H1 (cell line): ENCODE data around the gene RHOBTB3. TPM values are rescaled to one million over a fixed set of nuclear protein-coding genes. Genes with fewer than 3 reads are reported as not detected.

ENCODE experiments used
- CTCF ChIA-PET: fragments of 300-600 bp; sonication (Branson Sonifier 250); formaldehyde crosslinking; loops from one replicate; lab custom pipeline; 2021; ENCODE audit not compliant: partially characterized antibody; lab: Charles Lee
- POLR2A ChIA-PET: fragments of 300-600 bp; sonication (Branson Sonifier 250); formaldehyde crosslinking; loops from one replicate; lab custom pipeline; 2021; ENCODE audit warnings: inconsistent platforms; ENCODE audit not compliant: partially characterized antibody; lab: Charles Lee
- DNase-seq, 2 experiments: peaks; one replicate each; pipeline versions ENCODE4 v3.0.0 to v3.0.0-alpha.2; 2010 to 2022; ENCODE audit warnings: low spot score in 2 of 2, low read depth in 1 of 2, mixed read lengths in 1 of 2
- FAIRE-seq: peaks from 2 replicates; lab custom pipeline; 2011; peaks lifted over from hg19 to GRCh38; lab: Jason Lieb, UNC
- H2AFZ ChIP-seq: 2 replicates; pipeline ENCODE4 v1.8.1; 2012; ENCODE audit warnings: low read length, inconsistent platforms
- H2AK5ac ChIP-seq: 2 replicates; pipeline ENCODE4 v1.6.1; 2013; ENCODE audit warnings: low read depth, low read length
- H2BK120ac ChIP-seq: replicated peaks from 2 replicates; pipeline ENCODE3; 2013; ENCODE audit warnings: low read depth, low read length, inconsistent platforms
- H2BK12ac ChIP-seq: 2 replicates; pipeline ENCODE4 v1.6.1; 2013; ENCODE audit warnings: low read depth, low read length
- H2BK15ac ChIP-seq: 2 replicates; pipeline ENCODE4 v1.6.1; 2013; ENCODE audit warnings: low read length
- H2BK20ac ChIP-seq: 2 replicates; pipeline ENCODE4 v1.6.1; 2013; ENCODE audit warnings: low read length
- H2BK5ac ChIP-seq: 2 replicates; pipeline ENCODE4 v1.6.1; 2013; ENCODE audit warnings: low read depth, low read length
- H3K14ac ChIP-seq: 2 replicates; pipeline ENCODE4 v1.6.1; 2013; ENCODE audit warnings: inconsistent platforms; ENCODE audit not compliant: insufficient read length
- H3K18ac ChIP-seq: 2 replicates; pipeline ENCODE4 v1.6.1; 2013; ENCODE audit warnings: low read length; ENCODE audit errors: extremely low read depth
- H3K23ac ChIP-seq: 2 replicates; pipeline ENCODE4 v1.6.1; 2013; ENCODE audit warnings: inconsistent platforms; ENCODE audit not compliant: insufficient read length
- H3K23me2 ChIP-seq: 2 replicates; pipeline ENCODE4 v1.6.1; 2013; ENCODE audit warnings: low read depth, low read length
- H3K27ac ChIP-seq: 2 replicates; pipeline ENCODE4 v1.6.1; 2011; ENCODE audit warnings: low read depth, low read length, inconsistent platforms
- H3K27me3 ChIP-seq, 4 experiments: replicated peaks in 1 of 4; 1 replicate in 1 of 4; 2 replicates in 3 of 4; pipeline versions ENCODE4 v1.6.1 to v1.8.1; 2011 to 2013; ENCODE audit warnings: low read length in 3 of 4, mild to moderate bottlenecking in 3 of 4, inconsistent platforms in 2 of 4, mixed read lengths in 2 of 4, moderate library complexity in 1 of 4; ENCODE audit not compliant: control insufficient read depth in 3 of 4, insufficient read depth in 3 of 4; ENCODE audit errors: extremely low read depth in 1 of 4
- H3K36me3 ChIP-seq, 4 experiments: 2 replicates each; pipeline versions ENCODE4 v1.6.1 to v1.8.1; 2011 to 2013; ENCODE audit warnings: mild to moderate bottlenecking in 4 of 4, low read length in 3 of 4, moderate library complexity in 2 of 4, control low read depth in 1 of 4, inconsistent platforms in 1 of 4; ENCODE audit not compliant: insufficient read depth in 4 of 4, control insufficient read depth in 2 of 4
- H3K4ac ChIP-seq: replicated peaks from 2 replicates; pipeline ENCODE3; 2013; ENCODE audit warnings: low read length, low read depth, mixed read lengths, inconsistent platforms; ENCODE audit not compliant: insufficient read length
- H3K4me1 ChIP-seq, 4 experiments: replicated peaks in 1 of 4; 1 replicate in 1 of 4; 2 replicates in 3 of 4; pipeline versions ENCODE4 v1.6.1 to v1.8.1; 2011 to 2013; ENCODE audit warnings: low read length in 3 of 4, inconsistent platforms in 2 of 4, mixed read lengths in 1 of 4; ENCODE audit not compliant: insufficient read depth in 4 of 4, control insufficient read depth in 3 of 4
- H3K4me2 ChIP-seq, 2 experiments: 2 replicates each; pipeline versions ENCODE4 v1.6.1 to v1.8.1; 2011 to 2013; ENCODE audit warnings: low read depth in 2 of 2, low read length in 2 of 2, control low read depth in 1 of 2, inconsistent platforms in 1 of 2, mild to moderate bottlenecking in 1 of 2; ENCODE audit not compliant: insufficient read depth in 1 of 2
- H3K4me3 ChIP-seq, 4 experiments: fragments of 200-600, 300-600 bp in 1 of 4; sonication (generic), shearing (Covaris generic), sonication (Bioruptor Twin) in 1 of 4; 2 replicates each; pipeline versions ENCODE4 v1.5.1 to v1.8.1; 2011 to 2016; ENCODE audit warnings: low read length in 4 of 4, low read depth in 3 of 4, control low read depth in 2 of 4, inconsistent platforms in 2 of 4, mild to moderate bottlenecking in 2 of 4, mixed read lengths in 1 of 4, moderate library complexity in 1 of 4; ENCODE audit not compliant: insufficient read depth in 2 of 4; ENCODE audit errors: extremely low read depth in 1 of 4
- H3K56ac ChIP-seq: replicated peaks from 2 replicates; pipeline ENCODE3; 2013; ENCODE audit warnings: low read depth, mild to moderate bottlenecking, mixed read lengths, low read length, inconsistent platforms; ENCODE audit not compliant: insufficient read length
- H3K79me1 ChIP-seq: 2 replicates; pipeline ENCODE4 v1.6.1; 2013; ENCODE audit warnings: low read depth, low read length, control low read depth
- H3K79me2 ChIP-seq, 2 experiments: 2 replicates each; pipeline versions ENCODE4 v1.6.1 to v1.8.1; 2012 to 2013; ENCODE audit warnings: low read length in 2 of 2, mild to moderate bottlenecking in 2 of 2, inconsistent platforms in 1 of 2; ENCODE audit not compliant: insufficient read depth in 2 of 2, control insufficient read depth in 1 of 2
- H3K9ac ChIP-seq, 4 experiments: replicated peaks in 1 of 4; 1 replicate in 1 of 4; 2 replicates in 3 of 4; pipeline versions ENCODE4 v1.6.1 to v1.8.1; 2011 to 2013; ENCODE audit warnings: low read depth in 3 of 4, low read length in 3 of 4, control low read depth in 2 of 4, mild to moderate bottlenecking in 2 of 4, moderate library complexity in 2 of 4, inconsistent platforms in 1 of 4; ENCODE audit errors: extremely low read depth in 1 of 4
- H3K9me3 ChIP-seq, 2 experiments: 2 replicates each; pipeline versions ENCODE4 v1.6.1 to v1.8.1; 2012 to 2013; ENCODE audit warnings: mild to moderate bottlenecking in 2 of 2, moderate library complexity in 2 of 2, control low read depth in 1 of 2, inconsistent platforms in 1 of 2, low read depth in 1 of 2, low read length in 1 of 2, mixed read lengths in 1 of 2; ENCODE audit not compliant: insufficient read depth in 2 of 2
- H4K20me1 ChIP-seq, 2 experiments: replicated peaks in 1 of 2; 2 replicates each; pipeline versions ENCODE3 to v1.8.1; 2011 to 2013; ENCODE audit warnings: inconsistent platforms in 2 of 2, low read length in 2 of 2, mild to moderate bottlenecking in 1 of 2; ENCODE audit not compliant: insufficient read depth in 2 of 2, control insufficient read depth in 1 of 2
- H4K5ac ChIP-seq: 2 replicates; pipeline ENCODE4 v1.6.1; 2013; ENCODE audit warnings: low read length, low read depth, mixed read lengths, inconsistent platforms; ENCODE audit not compliant: insufficient read length
- H4K8ac ChIP-seq: 2 replicates; pipeline ENCODE4 v1.8.0; 2013; ENCODE audit warnings: mild to moderate bottlenecking, moderate library complexity, low read length, inconsistent platforms; ENCODE audit not compliant: insufficient read depth; ENCODE audit errors: extremely low read depth
- H4K91ac ChIP-seq: replicated peaks from 2 replicates; pipeline ENCODE3; 2013; ENCODE audit warnings: low read length, mixed read lengths, inconsistent platforms; ENCODE audit not compliant: insufficient read length
- FOSL1 ChIP-seq: IDR thresholded peaks from 2 replicates; pipeline ENCODE4 v1.6.1; 2011; ENCODE audit warnings: mild to moderate bottlenecking, low read depth, low read length, moderate library complexity; ENCODE audit not compliant: insufficient read depth
- GTF2F1 ChIP-seq: IDR thresholded peaks from 2 replicates; pipeline ENCODE4 v1.6.1; 2012; ENCODE audit warnings: low read depth, low read length, improper control_type of control experiment, borderline replicate concordance
- KDM4A ChIP-seq: IDR thresholded peaks from one replicate; pipeline ENCODE4 v1.7.1; 2012; ENCODE audit warnings: low read depth, mild to moderate bottlenecking, moderate library complexity, low read length, inconsistent platforms; ENCODE audit not compliant: severe bottlenecking
- RNF2 ChIP-seq: fragments of 200-900, 300-1000 bp; sonication (generic); IDR thresholded peaks from 2 replicates; pipeline ENCODE4 v1.7.1; 2016; ENCODE audit warnings: borderline replicate concordance, low read depth, mild to moderate bottlenecking, antibody characterized with exemption, low read length; ENCODE audit not compliant: poor library complexity, severe bottlenecking; ENCODE audit errors: missing control alignments
- YY1 ChIP-seq: IDR thresholded peaks from 2 replicates; pipeline ENCODE4 v1.6.1; 2011; ENCODE audit warnings: low read depth, mild to moderate bottlenecking, low read length
- WGBS, 2 experiments: shearing (Covaris generic) in 1 of 2; methylation state at CpG; one replicate each; pipeline versions ENCODE4 v1.1.6 to v1.1.7; 2013 to 2015; ENCODE audit warnings: low lambda C conversion rate in 2 of 2, mixed read lengths in 2 of 2, inconsistent platforms in 1 of 2, low coverage in 1 of 2, missing lambda C conversion rate in 1 of 2; ENCODE audit not compliant: insufficient replicate concordance in 2 of 2, insufficient coverage in 1 of 2, insufficient read length in 1 of 2; ENCODE audit errors: extremely low coverage in 1 of 2, missing lambda C conversion rate in 1 of 2; 5-methylcytosine and 5-hydroxymethylcytosine counted together
- polyA plus RNA-seq, 7 experiments: library from polyadenylated mRNA; depleted of rRNA in 3 of 7; stranded (reverse) in 5 of 7; unstranded in 2 of 7; fragments of >200 nt in 5 of 7; fragments of 200-250 nt in 2 of 7; gene quantifications; 1 replicate in 5 of 7; 2 replicates in 1 of 7; 4 replicates in 1 of 7; pipeline versions ENCODE4 v1.2.1 to v1.2.3, GENCODE V29; 2011 to 2013; ENCODE audit warnings: missing spikeins in 2 of 7, mixed read lengths in 2 of 7
- total RNA-seq: library from RNA; stranded (reverse); fragmentation: NEBNext Ultra II Directional; extraction: Animal tissue kit (Norgen Biotek cat#: 25700); gene quantifications from 2 replicates; pipeline ENCODE4 v1.2.1, GENCODE V29; 2021

Gene RHOBTB3
- total and polyA plus RNA-seq, 2 of the 8 experiments (the other 6 are each of a cell fraction or from before 2014, with no cell fraction given): 8.2 to 17.5 TPM

GRCh38 chr5:95823738-95824609 is 92.8 kb downstream of the RHOBTB3 start:
- Histone ChIP-seq H4K91ac (no peak overlapping the region), H3K27ac (no peak overlapping the region), H3K4me3 (no peak overlapping the region), H3K23me2 (peaks cover 5% of the 10 kb centered on the region), H2AK5ac (no peak overlapping the region), H3K79me2 (no peaks in the 10 kb centered on the region), H3K18ac (0 out of 2 replicates have a peak overlapping the region, but pooled peaks have one; percentile 27), H2BK12ac (peak overlapping the region; percentile 5; the same call in 1 of the 2 replicates), H4K20me1 (no peaks in the 10 kb centered on the region), H3K79me1 (no peaks in the 10 kb centered on the region), H3K9ac (no peak overlapping the region), H3K14ac (no peak overlapping the region), H2BK120ac (no peak overlapping the region), H3K4me2 (0 out of 4 replicates have a peak overlapping the region, but pooled peaks of 1 of the 2 experiments have one; percentile 1), H4K8ac (no peak overlapping the region), H3K4ac (no peak overlapping the region), H3K23ac (no peak overlapping the region), H4K5ac (no peak overlapping the region), H2BK5ac (no peak overlapping the region), H3K27me3 (no peaks in the 10 kb centered on the region; a peak in 1 of 7 replicates), H3K9me3 (no peaks in the 10 kb centered on the region), H2BK15ac (no peak overlapping the region), H2BK20ac (no peak overlapping the region), H2AFZ (peak overlapping the region; percentile 72), H3K36me3 (no peaks in the 10 kb centered on the region), H3K4me1 (peaks cover 5 to 13% (median 12%) of the 10 kb centered on the region in 4 experiments; a peak in 6 of 7 replicates), H3K56ac (no peak overlapping the region)
- WGBS, 2 experiments: 65% methylated on average over 12 of the region's 12 CpGs; no CpG with 5 or more reads in 1 of the 2 experiments
- ChIA-PET POLR2A (interaction anchor here (2.0 to 2.6 kb wide), 3 partner anchors 11 to 93 kb away, joined by 4 to 22 read pairs (median 6); partner anchors contain the start of gene RHOBTB3), CTCF (interaction anchor here (1.0 to 3.2 kb wide), 12 partner anchors 8 to 179 kb away, joined by 3 to 18 read pairs (median 8); no protein-coding TSS in a partner anchor)
- TF ChIP-seq YY1: no peak
- TF ChIP-seq GTF2F1: no peak
- no peak for TF ChIP-seq FOSL1
- no peak for TF ChIP-seq RNF2
- TF ChIP-seq KDM4A: no peak
- FAIRE-seq (no peak), DNase-seq (no peak)
